Panc1 (cell line): ENCODE results near the gene FAM221B.

ENCODE experiments used
- CTCF ChIP-seq: fragments of 450-650 bp; IDR thresholded peaks from 2 replicates; pipeline ENCODE4 v1.5.1; 2017; ENCODE audit warnings: mild to moderate bottlenecking
- POLR2AphosphoS5 ChIP-seq: IDR thresholded peaks from 2 replicates; pipeline ENCODE4 v1.6.1; 2012; ENCODE audit warnings: mild to moderate bottlenecking, low read depth, low read length, moderate library complexity
- REST ChIP-seq, 2 experiments: IDR thresholded peaks; 2 replicates each; pipeline ENCODE4 v1.6.1; 2011 to 2012; ENCODE audit warnings: low read depth in 2 of 2, control low read depth in 1 of 2, low read length in 1 of 2, mild to moderate bottlenecking in 1 of 2, moderate library complexity in 1 of 2; ENCODE audit not compliant: insufficient read depth in 1 of 2
- TCF7L2 ChIP-seq: IDR thresholded peaks from 2 replicates; pipeline ENCODE4 v1.6.1; 2011; ENCODE audit warnings: mild to moderate bottlenecking, low read depth, low read length, inconsistent platforms

GRCh38 chr9:35814106-35814840, 14.3 kb downstream of the FAM221B start:
- TF ChIP-seq TCF7L2, result no peak
- TF ChIP-seq CTCF, result no peak
- 0 out of 2 replicates have a peak, but pooled peaks have one; percentile 0 for TF ChIP-seq POLR2AphosphoS5
- TF ChIP-seq REST (IDR thresholded peaks at IDR 0.05; ENCODE audit: insufficient read depth in 1 of 2, low read depth in 2 of 2, low read length in 1 of 2), result no peak
